ENCODE measurements around the gene PGAM5. TPM values are rescaled to one million over a fixed set of nuclear protein-coding genes. Genes with fewer than 3 reads are reported as not detected.

The PGAM5 gene
- total and polyA plus RNA-seq, 8 donors: 1.8 to 49.8 (median 15.5) TPM

DNA sequence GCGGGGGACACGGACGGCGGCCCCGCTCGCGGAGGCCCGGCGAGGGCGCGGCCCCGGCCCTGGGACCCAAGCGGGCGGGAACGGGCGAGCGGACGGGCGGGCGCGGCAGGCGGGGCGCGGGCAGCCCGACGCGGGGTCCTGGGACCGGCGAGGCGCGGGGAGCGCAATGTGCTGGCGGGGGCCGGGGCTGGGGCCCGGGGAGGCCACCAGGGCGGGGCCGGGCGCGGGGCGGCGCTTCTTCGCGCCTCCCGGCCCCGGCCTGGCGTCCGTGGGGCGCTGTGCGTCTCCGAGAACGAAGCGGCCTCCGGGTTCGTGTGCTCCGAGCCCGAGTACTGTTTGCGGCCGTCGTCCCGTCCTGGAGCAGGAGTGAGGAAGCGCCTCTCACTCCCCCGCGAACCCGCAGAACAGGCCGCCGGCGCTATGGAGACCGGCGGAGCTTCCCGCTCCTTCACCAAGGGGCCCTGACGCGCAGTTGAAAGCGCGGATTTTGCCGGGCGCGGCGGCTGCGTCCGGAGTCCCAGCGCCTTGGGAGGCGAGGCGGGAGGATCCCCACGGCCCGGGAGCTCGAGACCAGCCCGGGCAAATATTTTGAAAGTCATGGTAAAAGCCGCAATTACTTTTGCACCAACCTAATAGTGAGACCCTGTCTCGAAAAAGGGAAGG, 51.4 kb downstream of the PGAM5 start:
- Histone ChIP-seq H3K27me3 (no peaks in the 10 kb centered on the region), H3K4me1 (peaks cover 13 to 40% (median 38%) of the 10 kb centered on the region in 4 donors), H3K9me3 (no peaks in the 10 kb centered on the region), H3K36me3 (peaks cover 0 to 20% (median 15%) of the 10 kb centered on the region in 4 donors), H3K4me3 (peak overlapping the region; percentile 54 to 69 (median 64)), H3K27ac (peak overlapping the region; percentile 93 to 99 (median 96))
- TF ChIP-seq POLR2AphosphoS5 (IDR thresholded peaks at IDR 0.05) (peak; percentile 24 to 90 (median 84)), EP300 (IDR thresholded peaks at IDR 0.05) (no peak), POLR2A (IDR thresholded peaks at IDR 0.05) (no peak)
- TF ChIP-seq, protein P1, sequence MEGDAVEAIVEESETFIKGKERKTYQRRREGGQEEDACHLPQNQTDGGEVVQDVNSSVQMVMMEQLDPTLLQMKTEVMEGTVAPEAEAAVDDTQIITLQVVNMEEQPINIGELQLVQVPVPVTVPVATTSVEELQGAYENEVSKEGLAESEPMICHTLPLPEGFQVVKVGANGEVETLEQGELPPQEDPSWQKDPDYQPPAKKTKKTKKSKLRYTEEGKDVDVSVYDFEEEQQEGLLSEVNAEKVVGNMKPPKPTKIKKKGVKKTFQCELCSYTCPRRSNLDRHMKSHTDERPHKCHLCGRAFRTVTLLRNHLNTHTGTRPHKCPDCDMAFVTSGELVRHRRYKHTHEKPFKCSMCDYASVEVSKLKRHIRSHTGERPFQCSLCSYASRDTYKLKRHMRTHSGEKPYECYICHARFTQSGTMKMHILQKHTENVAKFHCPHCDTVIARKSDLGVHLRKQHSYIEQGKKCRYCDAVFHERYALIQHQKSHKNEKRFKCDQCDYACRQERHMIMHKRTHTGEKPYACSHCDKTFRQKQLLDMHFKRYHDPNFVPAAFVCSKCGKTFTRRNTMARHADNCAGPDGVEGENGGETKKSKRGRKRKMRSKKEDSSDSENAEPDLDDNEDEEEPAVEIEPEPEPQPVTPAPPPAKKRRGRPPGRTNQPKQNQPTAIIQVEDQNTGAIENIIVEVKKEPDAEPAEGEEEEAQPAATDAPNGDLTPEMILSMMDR (IDR thresholded peaks at IDR 0.05): peak in 1 of 7 experiments; percentile 35
- DNase-seq: peak; percentile 89 to 96
- intact Hi-C loops (cut with DNase I; ENCODE audit: low total_unique reads): no loop called here
- 0 to 1% (median 0%) methylated on average over 23 to 86 of the region's 89 CpGs for WGBS, 5 donors

DNA sequence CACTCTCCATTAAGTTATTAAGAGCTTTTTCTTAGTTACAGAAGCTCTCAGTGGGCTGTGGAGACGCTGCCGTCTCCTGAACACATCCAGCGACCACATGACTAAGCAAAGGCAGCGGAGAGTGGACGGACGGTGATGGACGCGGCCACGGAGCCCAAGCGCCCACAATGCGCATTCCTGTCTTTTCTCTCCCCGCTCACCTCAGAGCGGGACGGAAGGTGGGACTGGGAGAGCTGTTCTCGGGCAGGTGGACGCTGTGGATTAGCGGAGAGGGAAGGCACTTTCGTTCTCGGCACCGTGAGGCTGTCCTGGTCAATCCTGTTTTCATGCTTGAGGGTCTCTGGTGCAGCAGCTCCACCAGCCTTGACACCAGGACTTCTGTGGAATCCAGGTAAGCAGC, 53.6 kb downstream of the PGAM5 start:
- intact Hi-C loops (cut with DNase I; ENCODE audit: low total_unique reads): no loop called here
- Histone ChIP-seq H3K27me3 (no peaks in the 10 kb centered on the region), H3K9me3 (no peaks in the 10 kb centered on the region), H3K4me3 (no peak overlapping the region), H3K4me1 (peaks cover 20 to 59% (median 40%) of the 10 kb centered on the region in 4 donors), H3K36me3 (peaks cover 0 to 8% (median 2%) of the 10 kb centered on the region in 4 donors), H3K27ac (no peak overlapping the region)
- DNase-seq: no peak
- TF ChIP-seq, protein P1 (IDR thresholded peaks at IDR 0.05): no peak
- TF ChIP-seq POLR2AphosphoS5 (IDR thresholded peaks at IDR 0.05): no peak
- 90 to 98% (median 95%) methylated on average over 20 of the region's 20 CpGs for WGBS, 5 donors

GRCh38 chr12:132765361-132765760, 54.7 kb downstream of the PGAM5 start:
- TF ChIP-seq EP300 (IDR thresholded peaks at IDR 0.05) (no peak), POLR2A (IDR thresholded peaks at IDR 0.05) (no peak), POLR2AphosphoS5 (IDR thresholded peaks at IDR 0.05) (no peak)
- TF ChIP-seq, protein P1 (IDR thresholded peaks at IDR 0.05): no peak
- Histone ChIP-seq H3K9me3 (no peaks in the 10 kb centered on the region), H3K4me1 (peaks cover 11 to 55% (median 33%) of the 10 kb centered on the region in 4 donors), H3K4me3 (no peak overlapping the region), H3K27me3 (no peaks in the 10 kb centered on the region), H3K36me3 (peaks cover 0 to 14% (median 13%) of the 10 kb centered on the region in 4 donors), H3K27ac (no peak overlapping the region)
- intact Hi-C loops (cut with DNase I; ENCODE audit: low total_unique reads): no loop called here
- 53 to 71% (median 63%) methylated on average over 11 of the region's 11 CpGs for WGBS, 5 donors
- DNase-seq: no peak

GRCh38 chr12:132766380-132767085, 55.9 kb downstream of the PGAM5 start:
- H3K27me3 ChIP-seq: no peaks in the 10 kb centered on the region
- H3K27ac ChIP-seq: peak overlapping the region; percentile 39 to 72 (median 49)
- intact Hi-C loops (cut with DNase I; ENCODE audit: low total_unique reads): no loop called here
- TF ChIP-seq, protein P1 (IDR thresholded peaks at IDR 0.05): no peak
- no peak for TF ChIP-seq POLR2A (IDR thresholded peaks at IDR 0.05)
- TF ChIP-seq POLR2AphosphoS5 (IDR thresholded peaks at IDR 0.05): peak in 1 of 3 donors; percentile 42
- no peak for TF ChIP-seq EP300 (IDR thresholded peaks at IDR 0.05)
- peaks cover 7 to 49% (median 24%) of the 10 kb centered on the region in 4 donors for H3K4me1 ChIP-seq
- 31 to 53% (median 35%) methylated on average over 18 to 27 of the region's 27 CpGs for WGBS, 5 donors
- H3K9me3 ChIP-seq: no peaks in the 10 kb centered on the region
- peaks cover 0 to 26% (median 24%) of the 10 kb centered on the region in 4 donors for H3K36me3 ChIP-seq
- H3K4me3 ChIP-seq: no peak overlapping the region
- peak; percentile 42 to 75 for DNase-seq
